ENCODE results near the gene TBX5. TPM values are rescaled to one million over a fixed set of nuclear protein-coding genes. Genes with fewer than 3 reads are reported as not detected.

TBX5 gene
- polyA plus RNA-seq, 3 donors, result not detected

DNA sequence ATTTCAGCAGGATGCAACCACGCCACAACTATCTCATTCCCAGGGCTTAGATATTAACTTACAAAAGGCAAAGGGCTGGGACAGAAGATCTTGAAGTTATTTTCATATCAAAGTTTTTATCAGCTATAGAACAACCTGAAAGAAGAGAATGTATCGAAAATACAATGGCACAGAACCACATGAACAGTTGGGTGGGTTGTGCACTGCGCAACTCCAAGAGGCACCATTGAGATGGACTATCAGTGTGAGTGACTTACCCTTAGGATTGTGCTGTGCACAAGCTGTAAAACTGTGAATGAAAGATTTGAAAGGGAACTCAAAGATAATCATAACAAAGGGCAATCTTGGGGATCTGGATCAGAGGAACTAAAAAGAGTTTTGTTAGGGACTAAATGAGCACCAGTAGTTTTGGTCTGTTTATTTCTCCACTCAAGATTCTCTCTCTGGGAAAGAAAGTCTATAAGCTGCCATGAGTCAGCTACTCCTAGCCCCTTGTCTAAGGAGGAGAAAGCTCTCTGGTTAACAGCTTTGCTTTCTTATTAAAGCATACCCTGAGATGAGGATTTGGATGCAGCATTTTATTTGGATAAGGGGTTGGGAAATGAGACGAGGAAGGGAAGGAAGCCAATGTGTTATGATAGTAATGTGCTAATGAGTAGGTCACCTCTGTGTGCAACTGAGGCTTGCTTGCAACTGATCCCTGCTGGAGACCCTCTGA lies 62.2 kb downstream of the TBX5 start:
- DNase-seq (ENCODE audit: extremely low read depth in 1 of 11, low read depth in 9 of 11, low spot score in 4 of 11), result no peak

DNA sequence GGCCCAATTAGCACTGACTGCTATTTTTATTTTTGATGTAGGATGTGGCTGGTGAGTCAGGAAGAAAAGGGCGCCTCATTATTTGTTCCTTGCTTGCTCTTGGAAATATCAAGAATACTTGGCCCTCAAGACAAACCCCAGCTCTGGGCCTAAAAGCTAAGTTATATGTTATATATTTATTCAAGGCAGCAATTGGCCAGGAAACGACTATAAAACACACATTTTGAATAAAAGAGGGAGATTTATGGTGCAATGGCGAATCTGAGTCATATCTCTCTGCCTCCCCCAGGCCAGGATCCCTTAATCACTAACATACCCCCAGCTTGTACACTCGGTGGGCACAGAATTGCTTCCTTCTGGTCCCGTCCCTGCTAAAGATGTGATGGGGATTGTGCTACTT lies 63.3 kb downstream of the TBX5 start:
- DNase-seq (ENCODE audit: extremely low read depth in 1 of 11, low read depth in 9 of 11, low spot score in 4 of 11), result no peak

DNA sequence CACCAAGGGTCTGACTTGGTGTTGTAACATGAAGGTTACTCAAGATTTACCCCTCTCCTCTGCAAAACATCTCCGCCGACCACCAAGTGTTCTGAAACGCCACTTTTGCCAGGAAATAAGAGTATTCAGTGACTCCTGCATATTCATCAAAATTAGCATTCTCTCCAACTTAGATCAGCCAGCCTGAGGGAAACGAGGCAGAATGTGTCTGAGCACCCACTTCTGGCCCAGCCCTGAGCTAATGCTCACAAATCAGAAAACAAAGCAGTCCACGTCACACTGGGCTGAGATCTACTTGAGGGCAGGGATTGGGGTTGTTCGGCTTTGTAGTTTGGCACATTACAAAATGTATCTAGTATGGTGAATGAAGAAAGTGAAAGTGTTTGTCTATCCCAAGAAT lies 64.3 kb downstream of the TBX5 start:
- DNase-seq (ENCODE audit: extremely low read depth in 1 of 11, low read depth in 9 of 11, low spot score in 4 of 11), result no peak

- DNase-seq (ENCODE audit: extremely low read depth in 1 of 11, low read depth in 9 of 11, low spot score in 4 of 11), result no peak
These were observed 65.7 kb downstream of the TBX5 start for GRCh38 chr12:114340231-114340630.

DNA sequence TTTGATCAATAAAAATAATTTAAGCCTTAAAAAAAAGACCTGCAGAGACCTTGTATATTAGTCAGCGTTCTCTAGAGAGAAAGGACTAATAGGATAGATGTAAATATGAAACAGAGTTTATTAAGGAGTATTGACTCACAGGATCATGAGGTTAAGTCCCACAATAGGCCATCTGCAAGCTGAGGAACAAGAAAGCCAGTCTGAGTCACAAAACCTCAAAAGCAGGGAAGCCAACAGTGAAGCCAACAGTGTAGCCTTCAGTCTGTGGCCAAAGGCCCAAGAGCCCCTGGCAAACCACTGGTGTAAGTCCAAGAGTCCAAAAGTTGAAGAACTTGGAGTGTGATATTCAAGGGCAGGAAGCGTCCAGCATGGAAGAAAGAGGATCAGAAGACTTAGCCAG lies 66.3 kb downstream of the TBX5 start:
- DNase-seq (ENCODE audit: extremely low read depth in 1 of 11, low read depth in 9 of 11, low spot score in 4 of 11), result no peak

GRCh38 chr12:114335607-114336006 lies 70.3 kb downstream of the TBX5 start:
- no peak for DNase-seq (ENCODE audit: extremely low read depth in 1 of 11, low read depth in 9 of 11, low spot score in 4 of 11)

DNA sequence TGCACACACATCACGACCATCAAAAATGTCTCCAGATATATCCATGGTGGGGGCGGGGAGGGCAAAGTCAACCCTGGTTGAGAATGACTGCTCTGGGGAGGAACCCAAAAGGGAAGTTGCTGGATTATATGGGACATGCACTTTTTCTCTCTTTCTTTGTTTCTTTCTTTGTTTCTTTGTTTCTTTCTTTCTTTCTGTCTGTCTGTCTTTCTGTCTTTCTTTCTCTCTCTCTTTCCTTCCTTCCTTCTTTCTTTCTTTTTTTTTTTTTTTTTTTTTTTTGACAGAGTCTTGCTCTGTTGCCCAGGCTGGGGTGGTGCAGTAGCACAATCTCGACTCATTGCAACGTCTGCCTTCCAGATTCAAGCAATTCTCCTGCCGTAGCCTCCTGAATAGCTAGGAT lies 71.5 kb downstream of the TBX5 start:
- DNase-seq (ENCODE audit: extremely low read depth in 1 of 11, low read depth in 9 of 11, low spot score in 4 of 11), result no peak

DNA sequence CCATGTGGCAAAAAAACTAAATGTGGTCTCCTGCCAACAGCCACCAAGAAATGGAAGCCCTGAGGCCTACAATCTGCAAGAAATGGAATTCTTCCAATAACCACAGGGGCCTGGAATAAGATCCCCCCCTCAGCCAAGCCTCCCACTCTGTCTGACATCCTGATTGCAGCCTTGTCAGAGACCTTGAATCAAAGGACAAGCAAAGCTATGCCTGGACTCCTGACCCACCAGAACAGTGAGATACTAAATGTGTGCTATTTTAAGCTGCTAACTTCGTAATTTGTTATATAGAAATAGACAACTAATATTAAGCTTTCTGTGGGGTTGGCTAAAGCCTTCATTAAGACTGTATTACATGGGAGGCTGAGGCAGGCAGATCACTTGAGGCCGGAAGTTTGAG lies 77.7 kb downstream of the TBX5 start:
- DNase-seq (ENCODE audit: extremely low read depth in 1 of 11, low read depth in 9 of 11, low spot score in 4 of 11), result no peak

GRCh38 chr12:114327765-114328164 lies 78.2 kb downstream of the TBX5 start:
- DNase-seq (ENCODE audit: extremely low read depth in 1 of 11, low read depth in 9 of 11, low spot score in 4 of 11), result no peak

GRCh38 chr12:114321524-114321923 lies 84.4 kb downstream of the TBX5 start:
- DNase-seq (ENCODE audit: extremely low read depth in 1 of 11, low read depth in 9 of 11, low spot score in 4 of 11), result no peak

DNA sequence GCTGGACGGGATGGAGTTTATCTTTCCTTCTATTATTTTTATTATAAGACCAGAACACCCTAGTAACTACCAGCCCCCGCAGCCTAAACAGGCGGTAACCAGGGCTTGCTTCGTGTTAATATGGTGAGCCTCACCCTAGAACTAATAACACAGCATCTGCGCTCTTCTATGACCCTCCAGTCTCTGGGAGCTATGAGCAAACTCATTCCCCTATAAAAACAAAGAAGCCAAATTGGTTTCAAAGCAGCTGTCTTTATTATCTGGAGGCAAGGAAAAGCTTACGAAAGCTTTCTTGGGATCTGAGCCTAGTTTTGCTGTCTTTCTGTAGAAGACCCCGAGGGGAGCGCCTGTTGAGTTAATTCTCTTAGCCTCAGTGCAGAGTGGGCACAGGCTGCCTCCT lies 85.0 kb downstream of the TBX5 start:
- no peak for DNase-seq (ENCODE audit: extremely low read depth in 1 of 11, low read depth in 9 of 11, low spot score in 4 of 11)

DNA sequence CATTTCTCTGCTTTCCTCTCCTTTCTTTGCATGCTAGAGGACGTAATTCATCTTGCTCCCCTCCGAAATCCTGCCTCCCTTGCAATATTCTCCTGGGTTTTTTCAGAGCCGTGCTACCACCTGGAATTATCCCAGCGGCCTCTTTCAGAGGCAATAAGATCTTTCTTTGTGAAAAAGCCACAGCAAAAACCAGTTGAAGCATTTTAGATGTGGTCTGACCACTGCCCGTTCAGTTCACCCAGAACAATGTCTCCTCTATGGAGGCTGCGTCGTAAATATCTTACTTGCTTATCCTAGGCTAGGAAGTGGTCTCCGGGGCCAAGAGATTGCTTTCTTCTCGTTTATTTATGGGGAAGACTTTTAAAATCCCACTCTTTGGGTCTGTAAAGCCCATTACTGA lies 85.8 kb downstream of the TBX5 start:
- DNase-seq (ENCODE audit: extremely low read depth in 1 of 11, low read depth in 9 of 11, low spot score in 4 of 11), result no peak

DNA sequence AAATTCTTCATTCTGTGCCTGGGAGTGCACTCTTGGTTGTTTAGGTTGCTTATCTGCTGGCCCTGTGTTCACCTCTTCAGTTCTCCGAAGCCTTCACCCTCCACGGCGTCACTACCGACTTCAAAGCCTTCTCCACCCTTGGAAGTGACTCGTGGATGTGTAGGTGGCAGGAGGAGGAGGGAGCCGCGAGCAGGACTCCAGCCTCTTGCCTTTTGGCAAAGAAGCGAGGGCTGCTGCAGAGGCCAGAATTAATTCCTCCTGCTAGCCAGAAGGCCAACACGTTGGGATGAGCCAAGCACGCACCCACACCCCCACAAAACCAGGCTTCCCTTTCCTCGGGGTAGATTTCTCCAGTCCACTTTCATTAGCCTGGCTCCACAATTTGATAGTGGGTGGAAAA lies 86.5 kb downstream of the TBX5 start:
- no peak for DNase-seq (ENCODE audit: extremely low read depth in 1 of 11, low read depth in 9 of 11, low spot score in 4 of 11)

DNA sequence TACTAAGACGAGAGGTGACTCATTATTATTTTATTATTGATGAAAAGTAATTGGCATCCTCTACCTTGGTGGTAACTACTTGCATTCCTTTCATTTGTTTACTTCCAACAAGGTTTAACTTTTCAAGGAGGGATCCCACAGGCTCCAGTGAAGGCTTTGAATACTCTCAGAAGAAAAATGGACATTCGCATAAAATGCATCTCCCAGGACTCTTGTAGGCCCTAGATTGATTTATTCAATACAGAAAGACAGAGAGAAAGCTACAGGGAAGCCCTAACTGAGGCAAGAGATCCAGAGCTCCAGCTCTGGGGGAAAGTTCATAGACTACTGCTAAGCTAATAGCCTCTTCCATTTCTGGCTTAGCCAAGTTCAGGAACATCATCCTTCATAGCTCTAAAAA lies 87.0 kb downstream of the TBX5 start:
- no peak for DNase-seq (ENCODE audit: extremely low read depth in 1 of 11, low read depth in 9 of 11, low spot score in 4 of 11)

DNA sequence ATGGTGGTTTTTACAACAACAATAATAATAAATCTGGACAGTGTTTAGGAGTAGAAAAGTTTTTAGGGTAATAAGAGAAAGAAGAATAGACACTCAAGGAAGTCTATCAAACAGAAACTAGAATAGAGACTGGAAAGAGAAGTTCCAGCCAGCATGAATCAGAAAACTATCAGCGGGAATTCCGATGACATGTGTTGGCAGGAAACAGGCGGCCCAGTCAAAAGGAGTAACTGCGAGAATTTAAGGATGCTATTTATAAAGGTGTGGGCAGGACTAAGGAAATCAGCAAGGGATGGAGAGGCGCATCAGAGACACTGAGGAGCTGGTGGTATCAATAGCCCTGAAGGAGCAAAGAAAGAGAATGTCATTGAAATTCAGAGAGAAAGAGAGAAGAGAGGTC lies 89.9 kb downstream of the TBX5 start:
- no peak for DNase-seq (ENCODE audit: extremely low read depth in 1 of 11, low read depth in 9 of 11, low spot score in 4 of 11)

- no peak for DNase-seq (ENCODE audit: extremely low read depth in 1 of 11, low read depth in 9 of 11, low spot score in 4 of 11)
These were observed 90.8 kb downstream of the TBX5 start for GRCh38 chr12:114314974-114315720.

DNA sequence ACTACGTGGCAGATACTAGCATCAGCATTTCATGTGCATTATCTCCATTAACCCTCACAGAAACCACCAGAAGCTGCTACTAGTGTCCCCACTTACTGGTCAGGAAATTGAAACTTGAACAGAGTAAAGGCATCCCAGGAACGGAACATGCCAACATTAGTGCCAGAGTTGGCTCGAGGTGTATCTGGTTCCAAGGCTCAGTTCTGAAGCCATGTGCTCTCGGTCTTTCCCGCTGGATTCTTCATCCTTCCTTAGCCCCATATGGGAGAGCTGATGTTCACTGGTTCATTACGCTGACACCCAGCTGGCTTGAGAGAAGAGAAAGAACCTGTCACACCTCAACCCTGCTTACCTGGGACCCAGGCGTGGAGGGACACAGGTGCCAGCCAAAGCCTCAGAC lies 91.5 kb downstream of the TBX5 start:
- DNase-seq (ENCODE audit: extremely low read depth in 1 of 11, low read depth in 9 of 11, low spot score in 4 of 11), result no peak

- no peak for DNase-seq (ENCODE audit: extremely low read depth in 1 of 11, low read depth in 9 of 11, low spot score in 4 of 11)
These were observed 92.0 kb downstream of the TBX5 start for GRCh38 chr12:114313910-114314309.

- DNase-seq (ENCODE audit: extremely low read depth in 1 of 11, low read depth in 9 of 11, low spot score in 4 of 11), result no peak
These were observed 94.0 kb downstream of the TBX5 start for GRCh38 chr12:114311974-114312373.

- DNase-seq (ENCODE audit: extremely low read depth in 1 of 11, low read depth in 9 of 11, low spot score in 4 of 11), result no peak
These were observed 99.3 kb downstream of the TBX5 start for GRCh38 chr12:114306646-114307045.

DNA sequence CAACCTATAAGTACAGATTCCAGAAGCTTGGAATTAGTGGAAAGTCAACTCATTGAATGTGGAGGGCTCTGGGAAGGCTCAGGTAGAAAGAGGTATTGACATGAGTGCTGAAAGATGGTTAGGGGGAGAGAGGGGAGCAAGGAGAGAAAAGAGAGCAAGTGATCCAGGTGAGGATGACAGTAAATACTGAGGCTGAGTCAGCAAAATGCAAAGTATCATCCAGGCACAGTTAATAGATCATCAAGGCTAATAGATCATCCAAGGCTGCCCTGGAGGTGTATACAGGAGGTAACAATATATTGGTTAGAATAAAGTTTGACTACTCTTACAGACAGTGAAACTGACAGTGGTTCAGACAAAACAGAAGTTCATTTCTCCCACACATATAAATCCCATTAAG lies 100.5 kb downstream of the TBX5 start:
- DNase-seq (ENCODE audit: extremely low read depth in 1 of 11, low read depth in 9 of 11, low spot score in 4 of 11), result no peak
